LHCN-M2 (cell line): Measurements from ENCODE around the gene DAGLA. TPM values are rescaled to one million over a fixed set of nuclear protein-coding genes. Genes with fewer than 3 reads are reported as not detected.
A peak's percentile ranks its signal among the peaks of the same experiment; 100 is the strongest.

Source experiments
- DNase-seq: peaks from one replicate; pipeline ENCODE4 v3.0.0-alpha.2; 2012; ENCODE audit warnings: low read depth
- total RNA-seq: library from RNA; depleted of rRNA; stranded (reverse); fragments of >200 nt; gene quantifications from 2 replicates; pipeline ENCODE4 v1.2.3, GENCODE V29; 2014

DAGLA gene
- total RNA-seq, 1 experiment from 2014 or later: 4.0 TPM

DNA sequence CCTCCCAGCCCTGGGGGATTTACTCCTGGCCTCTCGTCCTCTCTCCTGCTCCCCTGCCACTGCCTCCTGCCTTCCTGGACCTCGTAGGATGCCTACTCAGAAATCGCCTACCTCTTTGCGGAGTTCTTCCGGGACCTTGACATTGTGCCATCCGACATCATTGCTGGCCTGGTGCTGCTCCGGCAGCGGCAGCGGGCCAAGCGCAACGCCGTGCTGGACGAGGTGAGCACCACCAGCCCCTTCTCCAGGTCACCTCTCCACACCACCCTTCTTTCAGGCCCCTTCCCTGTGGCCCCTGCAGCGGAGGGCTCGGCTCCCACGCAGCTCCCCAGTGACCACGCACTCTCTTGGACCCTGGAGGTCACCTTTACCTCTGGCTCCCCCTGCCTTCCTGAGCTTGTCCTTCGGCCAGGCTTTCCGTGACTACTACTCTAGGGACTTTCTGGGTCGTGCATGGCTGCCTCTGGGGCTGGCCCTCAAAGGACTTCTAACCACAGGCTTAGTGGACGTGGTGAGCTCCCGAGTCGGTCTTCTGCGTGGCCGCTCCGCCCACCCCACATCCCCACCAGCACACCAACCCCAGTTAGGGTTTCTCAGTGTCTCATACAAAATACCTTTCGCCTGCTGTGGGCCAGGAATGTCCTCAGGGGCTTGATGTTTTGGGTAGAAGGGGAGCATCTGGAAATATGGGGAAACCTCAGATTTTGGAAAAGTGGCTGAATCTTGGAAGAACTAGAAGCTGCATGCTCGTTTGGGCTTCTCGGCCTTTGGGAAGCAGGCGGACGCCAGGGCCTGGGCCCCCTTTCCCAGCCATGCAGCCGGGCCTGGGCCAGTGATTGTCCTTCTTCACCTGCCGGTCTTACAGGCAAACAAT lies 48.1 kb downstream of the DAGLA start:
- no peak for DNase-seq

DNA sequence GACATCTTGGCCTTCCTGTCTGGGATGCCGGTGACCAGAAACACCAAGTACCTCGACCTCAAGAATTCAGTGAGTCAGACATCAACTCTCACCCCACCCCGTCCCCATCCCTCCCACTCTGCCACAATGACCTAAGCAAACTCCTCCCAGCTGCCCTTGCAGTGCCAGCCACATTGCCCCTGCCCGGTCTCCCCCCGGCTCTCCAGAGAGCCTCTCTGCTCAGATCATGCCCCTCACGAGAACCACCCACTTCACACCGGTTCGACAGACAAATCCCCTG lies 48.7 kb downstream of the DAGLA start:
- peak; percentile 59 for DNase-seq

GRCh38 chr11:61730240-61730994 lies 50.2 kb downstream of the DAGLA start:
- DNase-seq: no peak

DNA sequence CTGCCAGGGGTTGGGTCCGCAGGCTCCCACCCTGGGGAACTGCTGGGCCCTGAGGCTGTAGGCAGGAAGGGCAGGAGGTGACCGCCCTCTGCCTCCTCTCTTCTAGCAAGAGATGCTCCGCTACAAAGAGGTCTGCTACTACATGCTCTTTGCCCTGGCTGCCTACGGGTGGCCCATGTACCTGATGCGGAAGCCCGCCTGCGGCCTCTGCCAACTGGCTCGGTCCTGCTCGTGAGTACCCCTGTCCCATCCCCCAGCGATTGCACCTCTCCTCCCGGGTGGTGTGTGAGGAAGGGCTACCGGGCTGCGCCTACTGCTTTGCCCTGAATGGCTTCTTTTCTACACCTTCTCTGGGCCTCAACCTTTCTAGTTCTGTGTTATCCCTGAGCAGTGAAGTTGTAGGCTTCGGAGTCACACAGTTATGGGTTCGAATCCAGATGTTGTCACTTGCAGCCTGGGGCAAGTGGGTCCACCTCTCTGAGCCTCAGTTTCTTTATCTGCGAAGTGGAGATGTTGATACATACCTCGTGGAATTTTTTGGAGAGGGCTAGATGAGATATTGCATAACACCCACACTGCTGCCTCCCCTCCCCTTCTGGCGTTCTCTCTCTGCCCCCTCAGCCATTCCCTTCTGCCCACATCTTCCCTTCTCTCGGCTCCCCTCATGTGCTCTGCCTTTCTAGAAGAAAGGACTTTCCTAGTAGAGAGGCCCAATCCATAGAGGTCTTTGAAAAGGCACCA lies 51.2 kb downstream of the DAGLA start:
- no peak for DNase-seq

- DNase-seq: no peak
These were observed 51.9 kb downstream of the DAGLA start for GRCh38 chr11:61731952-61732675.

DNA sequence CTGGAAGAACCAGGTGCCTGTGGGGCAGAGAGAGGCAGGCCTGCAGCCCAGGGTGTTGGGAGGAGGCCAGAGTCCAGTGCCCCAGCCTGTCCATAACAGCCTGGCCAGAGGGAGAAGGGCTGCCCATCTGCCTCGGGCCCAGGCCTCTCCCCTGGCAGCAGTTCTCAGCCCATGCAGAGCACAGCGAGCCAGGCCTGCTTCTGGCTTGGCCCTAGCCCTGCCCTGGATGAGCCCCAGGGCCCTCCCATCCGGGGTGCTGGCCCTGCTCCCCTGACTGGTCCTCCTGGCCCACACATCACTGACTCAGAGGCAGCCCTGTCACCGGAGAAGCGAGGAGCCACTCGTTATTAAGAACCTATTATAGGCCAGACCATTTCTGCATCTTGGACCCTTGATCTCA lies 52.5 kb downstream of the DAGLA start:
- no peak for DNase-seq

DNA sequence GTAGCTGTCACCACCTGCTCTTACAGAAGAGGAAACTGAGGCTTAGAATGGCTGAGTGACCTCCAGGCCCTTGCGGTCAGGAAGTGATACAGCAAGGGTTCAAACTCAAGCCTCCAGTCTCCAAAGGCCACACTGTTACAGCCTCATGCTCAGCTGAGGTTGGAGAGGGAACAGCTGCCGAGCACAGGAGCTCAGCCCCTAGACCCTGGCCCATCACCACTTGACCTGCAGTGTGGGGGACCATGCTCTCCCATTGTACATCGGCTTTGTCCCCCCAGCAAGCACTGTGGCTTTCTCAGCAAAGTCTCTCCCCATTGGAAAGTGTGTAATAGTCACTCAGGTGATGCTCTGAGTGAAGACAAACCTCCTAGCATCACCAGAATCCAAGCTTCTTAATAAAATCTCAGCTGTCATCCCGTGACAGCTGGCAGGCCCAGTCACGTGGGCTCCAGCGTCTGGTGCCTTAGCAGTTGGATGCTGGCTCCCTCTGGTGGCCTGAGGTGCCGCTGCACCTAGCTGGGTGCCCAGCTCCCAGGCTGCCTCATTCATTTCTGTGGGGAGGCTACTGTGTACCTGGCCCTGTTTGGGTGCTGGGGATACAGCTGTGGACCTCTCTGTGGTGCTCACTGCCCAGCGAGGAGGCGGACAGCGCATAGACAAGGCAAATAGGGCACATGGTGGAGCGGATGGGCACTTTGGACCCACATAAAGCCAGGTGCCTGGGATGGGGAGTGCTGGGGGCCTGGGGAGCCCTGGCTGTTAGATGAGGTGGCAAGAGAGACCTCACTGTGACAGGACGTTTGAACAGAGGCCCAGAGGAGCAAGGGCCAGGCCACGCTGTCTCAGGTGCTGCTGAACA lies 53.2 kb downstream of the DAGLA start:
- peak; percentile 90 for DNase-seq

- DNase-seq: no peak
These were observed 54.6 kb downstream of the DAGLA start for GRCh38 chr11:61734767-61735166.

DNA sequence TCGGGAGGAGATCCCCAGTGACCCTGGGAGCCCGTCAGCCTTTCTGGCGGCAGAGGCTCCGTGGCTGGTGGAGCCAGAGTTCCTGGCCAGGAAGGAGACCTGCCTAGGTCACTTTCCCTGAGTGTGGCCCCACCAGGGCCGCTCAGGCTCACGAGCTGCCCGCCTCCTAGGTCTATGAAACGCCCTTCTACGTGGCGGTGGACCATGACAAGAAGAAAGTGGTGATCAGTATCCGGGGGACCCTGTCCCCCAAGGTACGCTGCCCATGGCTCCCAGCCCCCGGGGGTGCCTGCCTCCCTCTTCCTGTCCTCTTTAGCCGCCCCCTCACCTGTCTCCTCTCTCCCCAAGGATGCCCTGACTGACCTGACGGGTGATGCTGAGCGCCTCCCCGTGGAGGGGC lies 55.2 kb downstream of the DAGLA start:
- DNase-seq: no peak

- no peak for DNase-seq
These were observed 56.1 kb downstream of the DAGLA start for GRCh38 chr11:61736310-61736709.

DNA sequence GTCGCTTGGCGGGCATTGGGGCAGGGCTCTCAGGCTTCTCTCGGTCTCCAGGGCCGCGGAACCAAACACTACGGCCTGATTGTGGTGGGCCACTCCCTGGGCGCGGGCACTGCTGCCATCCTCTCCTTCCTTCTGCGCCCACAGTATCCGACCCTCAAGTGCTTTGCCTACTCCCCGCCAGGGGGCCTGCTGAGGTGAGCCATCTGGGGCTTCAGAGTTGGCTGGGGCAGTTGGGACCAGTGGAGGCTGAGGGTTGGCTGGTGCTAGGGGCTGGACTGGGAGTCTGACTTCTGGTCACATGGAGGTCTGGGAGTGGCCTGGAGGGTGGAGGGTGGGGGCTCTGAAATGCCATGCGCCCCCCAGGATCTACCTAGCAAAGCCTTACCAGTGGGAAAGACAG lies 56.9 kb downstream of the DAGLA start:
- no peak for DNase-seq

DNA sequence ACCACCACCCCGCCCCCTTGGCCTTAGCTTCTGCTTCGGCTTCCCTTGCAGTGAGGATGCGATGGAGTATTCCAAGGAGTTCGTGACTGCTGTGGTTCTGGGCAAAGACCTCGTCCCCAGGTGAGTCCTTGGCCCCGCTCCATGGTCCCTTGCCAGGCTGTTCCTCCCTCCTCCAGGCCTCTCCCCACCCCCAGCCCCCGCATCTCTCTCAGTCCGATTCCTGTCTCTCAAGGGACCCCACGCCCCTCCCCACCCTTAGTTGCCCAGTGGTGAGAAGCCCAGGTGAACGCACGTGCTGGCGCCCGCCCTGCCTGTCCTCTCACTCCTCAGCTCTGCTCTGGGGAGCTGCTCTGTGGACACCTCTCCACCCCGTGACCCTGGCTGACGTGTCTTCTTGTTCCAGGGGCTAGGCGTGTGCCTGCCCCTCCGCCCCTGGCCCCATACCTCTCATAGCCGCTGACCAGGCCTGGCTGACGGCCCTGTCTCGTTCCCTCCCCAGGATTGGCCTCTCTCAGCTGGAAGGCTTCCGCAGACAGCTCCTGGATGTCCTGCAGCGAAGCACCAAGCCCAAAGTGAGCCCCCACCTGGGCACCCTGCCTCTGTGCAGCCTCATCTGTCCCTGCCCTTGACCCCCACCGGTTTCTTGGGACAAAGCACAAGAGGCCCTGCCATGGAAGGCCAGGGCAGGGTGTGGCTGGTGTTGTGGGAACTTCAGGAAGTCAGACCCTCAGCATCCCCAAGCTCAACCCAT lies 57.6 kb downstream of the DAGLA start:
- DNase-seq: no peak

DNA sequence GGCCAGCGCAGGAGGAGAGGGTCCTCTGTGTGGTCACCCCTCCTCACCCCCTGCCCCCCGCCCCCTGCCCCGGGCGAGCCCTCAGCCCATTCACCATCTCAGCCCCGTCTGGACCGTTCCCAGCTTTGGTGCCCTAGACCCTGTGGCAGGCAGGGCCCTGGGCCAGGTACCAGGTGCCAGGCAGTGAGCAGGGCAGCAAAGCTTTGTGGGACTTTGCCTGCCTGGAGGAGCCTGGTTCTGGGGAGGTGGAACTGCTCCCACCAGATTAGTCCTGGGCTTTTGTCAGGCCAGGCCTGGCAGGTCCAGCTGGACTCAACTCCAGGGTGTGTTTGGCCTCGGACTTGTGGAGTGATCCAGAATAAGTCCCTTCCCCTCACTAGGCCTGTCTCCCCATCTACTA lies 58.6 kb downstream of the DAGLA start:
- DNase-seq: no peak

GRCh38 chr11:61739413-61739812 lies 59.2 kb downstream of the DAGLA start:
- no peak for DNase-seq

- no peak for DNase-seq
These were observed 59.8 kb downstream of the DAGLA start for GRCh38 chr11:61739966-61740365.

- DNase-seq: peak; percentile 21
These were observed 62.2 kb downstream of the DAGLA start for GRCh38 chr11:61742391-61742790.

DNA sequence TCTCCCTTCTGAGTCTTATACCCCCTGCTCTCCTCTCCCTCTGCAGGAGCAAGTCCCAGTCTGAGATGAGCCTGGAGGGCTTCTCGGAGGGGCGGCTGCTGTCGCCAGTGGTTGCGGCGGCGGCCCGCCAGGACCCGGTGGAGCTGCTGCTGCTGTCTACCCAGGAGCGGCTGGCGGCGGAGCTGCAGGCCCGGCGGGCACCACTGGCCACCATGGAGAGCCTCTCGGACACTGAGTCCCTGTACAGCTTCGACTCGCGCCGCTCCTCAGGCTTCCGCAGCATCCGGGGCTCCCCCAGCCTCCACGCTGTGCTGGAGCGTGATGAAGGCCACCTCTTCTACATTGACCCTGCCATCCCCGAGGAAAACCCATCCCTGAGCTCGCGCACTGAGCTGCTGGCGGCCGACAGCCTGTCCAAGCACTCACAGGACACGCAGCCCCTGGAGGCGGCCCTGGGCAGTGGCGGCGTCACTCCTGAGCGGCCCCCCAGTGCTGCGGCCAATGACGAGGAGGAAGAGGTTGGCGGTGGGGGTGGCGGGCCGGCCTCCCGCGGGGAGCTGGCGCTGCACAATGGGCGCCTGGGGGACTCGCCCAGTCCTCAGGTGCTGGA lies 63.4 kb downstream of the DAGLA start:
- no peak for DNase-seq

DNA sequence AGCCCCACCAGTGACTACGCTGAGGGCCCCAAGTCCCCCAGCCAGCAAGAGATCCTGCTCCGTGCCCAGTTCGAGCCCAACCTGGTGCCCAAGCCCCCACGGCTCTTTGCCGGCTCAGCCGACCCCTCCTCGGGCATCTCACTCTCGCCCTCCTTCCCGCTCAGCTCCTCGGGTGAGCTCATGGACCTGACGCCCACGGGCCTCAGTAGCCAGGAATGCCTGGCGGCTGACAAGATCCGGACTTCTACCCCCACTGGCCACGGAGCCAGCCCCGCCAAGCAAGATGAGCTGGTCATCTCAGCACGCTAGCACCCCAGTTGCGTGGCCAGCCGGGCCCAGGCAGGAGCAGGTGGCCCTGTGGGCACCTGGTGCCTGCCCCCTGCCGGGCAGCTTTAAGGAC lies 64.0 kb downstream of the DAGLA start:
- DNase-seq: no peak

GRCh38 chr11:61744609-61745156 lies 64.5 kb downstream of the DAGLA start:
- DNase-seq: no peak
